Ovary (tissue), 3 donors: Measurements from ENCODE around the gene IL1RAP.

Source experiments
- EP300 ChIP-seq: sonication (generic); formaldehyde crosslinking; IDR thresholded peaks from one replicate; pipeline ENCODE4 v1.6.1; 2017; ENCODE audit warnings: antibody characterized with exemption
- POLR2A ChIP-seq: fragments of 450-650 bp; IDR thresholded peaks from one replicate; pipeline ENCODE4 v1.6.1; 2017; ENCODE audit warnings: antibody characterized with exemption, mild to moderate bottlenecking, moderate library complexity
- TF ChIP-seq, protein P1 (sequence below), 3 donors: fragments of 450-650 bp in 2 of 3; fragments of 200-600 bp in 1 of 3; IDR thresholded peaks; one replicate each; pipeline versions ENCODE4 v1.5.1 to v1.8.0; 2016 to 2022; ENCODE audit warnings: antibody characterized with exemption in 3 of 3, mild to moderate bottlenecking in 1 of 3
- donor health status: DM: no; HTN: no; CAD: no.

DNA sequence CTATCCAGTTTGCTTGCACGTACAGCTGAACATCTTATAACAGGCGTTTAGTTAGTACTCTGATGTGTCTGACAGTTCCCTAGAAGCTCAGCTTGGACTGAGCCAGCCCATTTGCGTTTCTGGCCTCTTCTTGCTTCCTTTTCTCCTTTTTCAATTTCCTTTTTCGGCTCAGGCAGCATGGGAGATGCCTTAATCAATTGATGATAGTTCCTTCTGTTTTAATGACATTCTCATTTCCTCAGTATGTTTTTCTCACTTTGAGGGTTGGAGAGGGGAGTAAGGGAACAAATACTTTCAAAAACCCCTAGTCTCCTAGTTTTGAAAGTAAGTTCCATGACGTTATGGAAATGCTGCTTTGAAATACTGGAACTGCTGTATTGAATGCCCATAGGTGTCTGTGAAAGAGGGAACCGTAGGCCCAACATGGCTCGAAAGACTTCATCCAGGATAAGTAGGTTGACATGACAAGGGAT, 18.9 kb downstream of the IL1RAP start:
- TF ChIP-seq, protein P1, sequence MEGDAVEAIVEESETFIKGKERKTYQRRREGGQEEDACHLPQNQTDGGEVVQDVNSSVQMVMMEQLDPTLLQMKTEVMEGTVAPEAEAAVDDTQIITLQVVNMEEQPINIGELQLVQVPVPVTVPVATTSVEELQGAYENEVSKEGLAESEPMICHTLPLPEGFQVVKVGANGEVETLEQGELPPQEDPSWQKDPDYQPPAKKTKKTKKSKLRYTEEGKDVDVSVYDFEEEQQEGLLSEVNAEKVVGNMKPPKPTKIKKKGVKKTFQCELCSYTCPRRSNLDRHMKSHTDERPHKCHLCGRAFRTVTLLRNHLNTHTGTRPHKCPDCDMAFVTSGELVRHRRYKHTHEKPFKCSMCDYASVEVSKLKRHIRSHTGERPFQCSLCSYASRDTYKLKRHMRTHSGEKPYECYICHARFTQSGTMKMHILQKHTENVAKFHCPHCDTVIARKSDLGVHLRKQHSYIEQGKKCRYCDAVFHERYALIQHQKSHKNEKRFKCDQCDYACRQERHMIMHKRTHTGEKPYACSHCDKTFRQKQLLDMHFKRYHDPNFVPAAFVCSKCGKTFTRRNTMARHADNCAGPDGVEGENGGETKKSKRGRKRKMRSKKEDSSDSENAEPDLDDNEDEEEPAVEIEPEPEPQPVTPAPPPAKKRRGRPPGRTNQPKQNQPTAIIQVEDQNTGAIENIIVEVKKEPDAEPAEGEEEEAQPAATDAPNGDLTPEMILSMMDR (IDR thresholded peaks at IDR 0.05) = no peak
- TF ChIP-seq EP300 (no peak), POLR2A (no peak)
